Upper lobe of left lung (tissue), 4 donors: ENCODE data around the gene MTX2.

Experiments used
- CTCF ChIP-seq, 6 experiments: fragments of 450-650 bp in 4 of 6; fragments of 200-600 bp in 2 of 6; sonication (generic) in 2 of 6; IDR thresholded peaks; one replicate each; pipeline ENCODE4 v1.5.1; 2016 to 2019; ENCODE audit warnings: antibody characterized with exemption in 6 of 6
- POLR2A ChIP-seq, 4 donors: fragments of 450-650 bp; IDR thresholded peaks; one replicate each; pipeline ENCODE4 v1.5.1; 2016 to 2017; ENCODE audit warnings: antibody characterized with exemption in 4 of 4, mild to moderate bottlenecking in 2 of 4

- TF ChIP-seq CTCF (IDR thresholded peaks at IDR 0.05) (no peak), POLR2A (IDR thresholded peaks at IDR 0.05) (no peak)
Observed at GRCh38 chr2:176227874-176228273, 41.4 kb upstream of the MTX2 start.
